Thoracic aorta (tissue), 2 donors: Measurements from ENCODE around the gene MIB2. TPM values are rescaled to one million over a fixed set of nuclear protein-coding genes. Genes with fewer than 3 reads are reported as not detected.
"Not testable (repeated sequence)": the region's sequence is repeated elsewhere in the genome, so short reads cannot be mapped to it uniquely, and the experiment has no call there.

Source experiments
- ATAC-seq: fragments of 150-250 bp; one replicate; pipeline ENCODE4 v1.8.0; 2017; ENCODE audit warnings: low read depth; ENCODE audit not compliant: insufficient number of reproducible peaks, low FRiP score
- DNase-seq: peaks from one replicate; pipeline ENCODE4 v3.0.0-alpha.2; 2020; ENCODE audit warnings: low spot score
- H3K27ac ChIP-seq, 2 donors: fragments of 200-600 bp; sonication (generic); 1 replicate in 1 of 2; 2 replicates in 1 of 2; pipeline ENCODE4 v1.5.1; 2016; ENCODE audit warnings: mild to moderate bottlenecking in 2 of 2, moderate library complexity in 2 of 2
- H3K27me3 ChIP-seq: fragments of 200-600 bp; sonication (generic); replicated peaks from 2 replicates; pipeline ENCODE4 v1.6.0; 2016; ENCODE audit warnings: mild to moderate bottlenecking; ENCODE audit not compliant: insufficient read depth
- H3K36me3 ChIP-seq: fragments of 200-600 bp; sonication (generic); one replicate; pipeline ENCODE4 v1.5.1; 2016
- H3K4me1 ChIP-seq, 2 donors: fragments of 200-600 bp; sonication (generic); 1 replicate in 1 of 2; 2 replicates in 1 of 2; pipeline versions ENCODE4 v1.5.1 to v1.6.0; 2016; ENCODE audit warnings: low read depth in 2 of 2, mild to moderate bottlenecking in 1 of 2; ENCODE audit not compliant: control insufficient read depth in 1 of 2
- H3K4me3 ChIP-seq: fragments of 200-600 bp; sonication (generic); 2 replicates; pipeline ENCODE4 v1.5.1; 2016; ENCODE audit warnings: mild to moderate bottlenecking
- H3K9me3 ChIP-seq: fragments of 200-600 bp; sonication (generic); 2 replicates; pipeline ENCODE4 v1.5.1; 2016
- total RNA-seq, 2 donors: library from RNA; depleted of rRNA; stranded (reverse); fragments of >200 nt; gene quantifications; one replicate each; pipeline versions ENCODE4 v1.1.0 to v1.2.3, GENCODE V29; 2016
- TF ChIP-seq, protein P1 (sequence below): fragments of 200-600 bp; sonication (generic); IDR thresholded peaks from one replicate; pipeline ENCODE4 v1.5.1; 2019; ENCODE audit warnings: antibody characterized with exemption

MIB2 gene
- total RNA-seq, 2 donors from 2014 or later, result 48.6 to 102 TPM

DNA sequence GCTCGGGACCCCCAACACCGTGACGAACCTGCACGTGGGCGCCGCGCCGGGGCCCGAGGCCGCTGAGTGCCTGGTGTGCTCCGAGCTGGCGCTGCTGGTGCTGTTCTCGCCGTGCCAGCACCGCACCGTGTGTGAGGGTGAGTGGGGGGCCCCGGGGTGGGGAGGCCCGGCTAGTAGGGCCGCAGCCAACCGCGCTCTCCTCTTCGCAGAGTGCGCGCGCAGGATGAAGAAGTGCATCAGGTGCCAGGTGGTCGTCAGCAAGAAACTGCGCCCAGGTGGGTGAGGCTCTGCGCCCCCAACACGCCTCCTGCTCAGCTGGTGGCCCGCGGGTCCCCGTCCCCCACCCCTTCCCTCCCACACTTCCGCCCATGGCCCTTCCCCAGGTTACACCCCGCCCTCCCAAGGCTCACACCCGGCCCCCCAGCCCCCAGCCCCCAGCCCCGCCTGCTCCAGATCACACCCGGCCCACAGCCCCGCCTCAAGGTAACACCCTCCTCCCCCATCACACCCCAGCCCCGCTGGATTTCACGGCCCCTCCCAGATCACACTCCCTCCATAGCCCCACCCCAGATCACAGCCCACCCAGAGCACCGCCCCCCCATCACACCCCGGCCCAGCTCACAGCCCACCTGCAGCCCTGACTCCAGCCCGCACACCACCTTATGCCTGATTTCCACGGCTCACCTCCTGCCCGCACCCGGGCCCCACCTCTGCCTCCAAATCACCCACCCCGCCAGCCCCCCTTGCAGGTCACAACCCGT is 14.3 kb downstream of the MIB2 start:
- Histone ChIP-seq H3K9me3 (no peaks in the 10 kb centered on the region), H3K4me3 (peak overlapping the region; percentile 31), H3K36me3 (peaks cover 3% of the 10 kb centered on the region), H3K4me1 (peaks cover 6 to 13% of the 10 kb centered on the region in 2 donors), H3K27me3 (no peaks in the 10 kb centered on the region), H3K27ac (no peak overlapping the region)
- DNase-seq (no peak), ATAC-seq (no peak)
- TF ChIP-seq, protein P1, sequence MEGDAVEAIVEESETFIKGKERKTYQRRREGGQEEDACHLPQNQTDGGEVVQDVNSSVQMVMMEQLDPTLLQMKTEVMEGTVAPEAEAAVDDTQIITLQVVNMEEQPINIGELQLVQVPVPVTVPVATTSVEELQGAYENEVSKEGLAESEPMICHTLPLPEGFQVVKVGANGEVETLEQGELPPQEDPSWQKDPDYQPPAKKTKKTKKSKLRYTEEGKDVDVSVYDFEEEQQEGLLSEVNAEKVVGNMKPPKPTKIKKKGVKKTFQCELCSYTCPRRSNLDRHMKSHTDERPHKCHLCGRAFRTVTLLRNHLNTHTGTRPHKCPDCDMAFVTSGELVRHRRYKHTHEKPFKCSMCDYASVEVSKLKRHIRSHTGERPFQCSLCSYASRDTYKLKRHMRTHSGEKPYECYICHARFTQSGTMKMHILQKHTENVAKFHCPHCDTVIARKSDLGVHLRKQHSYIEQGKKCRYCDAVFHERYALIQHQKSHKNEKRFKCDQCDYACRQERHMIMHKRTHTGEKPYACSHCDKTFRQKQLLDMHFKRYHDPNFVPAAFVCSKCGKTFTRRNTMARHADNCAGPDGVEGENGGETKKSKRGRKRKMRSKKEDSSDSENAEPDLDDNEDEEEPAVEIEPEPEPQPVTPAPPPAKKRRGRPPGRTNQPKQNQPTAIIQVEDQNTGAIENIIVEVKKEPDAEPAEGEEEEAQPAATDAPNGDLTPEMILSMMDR, result no peak

DNA sequence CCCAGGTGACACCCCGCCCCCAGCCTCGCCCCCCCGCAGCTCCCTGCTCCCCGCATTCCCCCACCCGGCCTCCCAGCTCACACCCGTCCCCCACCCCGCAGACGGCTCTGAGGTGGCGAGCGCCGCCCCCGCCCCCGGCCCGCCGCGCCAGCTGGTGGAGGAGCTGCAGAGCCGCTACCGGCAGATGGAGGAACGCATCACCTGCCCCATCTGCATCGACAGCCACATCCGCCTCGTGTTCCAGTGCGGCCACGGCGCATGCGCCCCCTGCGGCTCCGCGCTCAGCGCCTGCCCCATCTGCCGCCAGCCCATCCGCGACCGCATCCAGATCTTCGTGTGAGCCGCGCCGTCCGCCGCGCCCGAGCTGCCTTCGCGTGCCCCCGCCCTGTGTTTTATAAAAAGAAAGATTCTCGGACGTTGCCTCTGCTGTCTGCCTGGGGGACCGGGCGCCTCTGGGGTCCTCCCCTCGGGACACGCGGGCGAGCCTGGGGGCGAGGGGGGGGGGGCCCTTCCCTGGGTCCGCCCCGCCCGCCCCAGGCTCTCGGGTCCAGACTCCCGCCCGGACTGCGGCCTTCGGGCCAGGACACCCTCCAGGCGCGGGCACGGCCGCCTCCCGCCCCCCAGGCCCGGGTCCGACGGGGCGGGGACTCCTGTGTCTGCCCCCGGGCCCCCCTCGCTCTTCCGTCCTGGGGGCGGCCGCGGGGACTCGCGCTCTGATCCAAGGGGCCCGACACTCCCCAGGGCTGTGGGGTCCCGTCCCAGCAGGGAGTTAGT is 15.1 kb downstream of the MIB2 start:
- ATAC-seq, result peak; percentile 11
- Histone ChIP-seq H3K4me1 (peaks cover 6 to 13% of the 10 kb centered on the region in 2 donors), H3K27ac (peak overlapping the region; percentile 70 to 87), H3K27me3 (no peaks in the 10 kb centered on the region), H3K36me3 (peaks cover 3% of the 10 kb centered on the region), H3K9me3 (no peaks in the 10 kb centered on the region), H3K4me3 (peak overlapping the region; percentile 74)
- no peak for DNase-seq
- TF ChIP-seq, protein P1, result no peak

DNA sequence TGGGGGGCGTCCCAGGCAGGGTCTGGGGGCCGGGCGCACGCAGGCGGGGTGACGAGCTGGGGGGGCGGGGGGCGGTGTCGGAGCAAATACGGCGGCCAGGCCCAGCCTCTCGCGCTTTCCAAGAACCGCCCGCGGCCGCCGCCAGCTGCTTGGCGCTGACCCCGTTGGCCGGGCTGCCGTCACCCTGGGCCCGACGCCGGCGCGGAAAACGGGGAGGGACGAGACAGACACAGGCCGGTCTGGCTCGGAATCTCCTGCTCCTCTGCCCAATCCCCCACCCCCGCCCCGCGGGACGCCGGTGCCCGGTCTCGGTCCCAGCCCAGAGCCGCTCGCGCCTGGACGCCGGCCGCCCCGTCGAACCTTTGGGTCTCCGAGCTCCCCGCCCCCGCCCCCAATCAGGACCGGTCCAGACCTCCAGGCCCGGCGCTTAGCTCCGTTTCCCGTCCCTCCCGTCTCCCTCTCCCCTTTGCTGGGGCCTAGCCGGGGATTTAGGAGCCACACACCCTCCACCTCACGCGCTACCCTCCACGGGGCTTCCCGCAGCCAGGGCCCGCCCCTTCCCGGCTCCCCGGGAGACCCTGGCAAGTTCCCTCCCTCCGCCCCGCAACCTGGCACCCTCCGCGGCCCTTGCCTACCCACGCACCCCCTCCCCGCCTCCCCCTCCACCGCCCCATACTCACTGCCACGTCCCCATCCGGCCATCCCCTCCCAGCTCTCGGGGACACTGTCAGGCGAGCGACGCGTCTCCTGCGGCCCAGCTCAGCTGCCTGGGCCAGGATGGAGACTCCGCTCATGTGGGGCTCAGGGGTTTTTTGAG is 15.9 kb downstream of the MIB2 start:
- Histone ChIP-seq H3K36me3 (peaks cover 3% of the 10 kb centered on the region), H3K27ac (peak overlapping the region; percentile 70 to 87), H3K4me1 (peaks cover 6 to 13% of the 10 kb centered on the region in 2 donors), H3K4me3 (peak overlapping the region; percentile 74), H3K9me3 (no peaks in the 10 kb centered on the region), H3K27me3 (no peaks in the 10 kb centered on the region)
- TF ChIP-seq, protein P1, result no peak
- ATAC-seq, result peak; percentile 59
- no peak for DNase-seq

DNA sequence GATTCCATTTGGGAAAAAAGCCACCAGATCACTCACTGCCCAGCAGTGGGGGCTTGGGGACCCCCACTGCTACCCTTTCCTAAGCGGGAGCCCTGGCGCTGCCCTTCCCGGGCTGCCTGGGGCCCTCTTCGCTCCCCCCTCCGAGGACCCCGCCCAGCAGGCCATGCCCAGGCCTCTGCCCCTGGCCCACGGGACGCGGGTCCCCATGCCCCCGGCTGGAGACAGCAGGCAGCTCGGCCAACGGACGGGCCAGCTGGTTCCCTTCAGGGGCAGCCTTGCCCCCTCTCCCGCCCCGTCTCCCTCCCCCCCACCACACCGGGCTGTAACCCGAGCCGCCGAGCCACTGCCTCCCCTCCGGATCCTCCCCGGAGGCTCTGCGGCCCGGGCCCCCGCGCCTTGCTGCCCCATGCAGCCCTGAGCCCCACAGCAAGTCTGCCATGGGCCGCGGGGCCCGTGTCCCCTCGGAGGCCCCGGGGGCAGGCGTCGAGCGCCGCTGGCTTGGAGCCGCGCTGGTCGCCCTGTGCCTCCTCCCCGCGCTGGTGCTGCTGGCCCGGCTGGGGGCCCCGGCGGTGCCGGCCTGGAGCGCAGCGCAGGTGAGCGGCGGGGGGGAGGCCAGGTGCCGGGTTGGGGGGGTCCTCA is 16.6 kb downstream of the MIB2 start, which contains the start of gene MMP23B:
Gene MMP23B, plus strand, starts transcription at position 392 of the 639 bp plus-strand sequence. Its CDS starts 46 bp downstream, at position 438.
- DNase-seq (no peak), ATAC-seq (no peak)
- Histone ChIP-seq H3K4me3 (peak within 1 kb of the TSS; percentile 74), H3K9me3 (no peaks in the 10 kb centered on the region), H3K27me3 (no peaks in the 10 kb centered on the region), H3K4me1 (peaks cover 6 to 13% of the 10 kb centered on the region in 2 donors), H3K36me3 (peaks cover 3% of the 10 kb centered on the region), H3K27ac (peak within 1 kb of the TSS; percentile 70 to 87)
- TF ChIP-seq, protein P1, result no peak

DNA sequence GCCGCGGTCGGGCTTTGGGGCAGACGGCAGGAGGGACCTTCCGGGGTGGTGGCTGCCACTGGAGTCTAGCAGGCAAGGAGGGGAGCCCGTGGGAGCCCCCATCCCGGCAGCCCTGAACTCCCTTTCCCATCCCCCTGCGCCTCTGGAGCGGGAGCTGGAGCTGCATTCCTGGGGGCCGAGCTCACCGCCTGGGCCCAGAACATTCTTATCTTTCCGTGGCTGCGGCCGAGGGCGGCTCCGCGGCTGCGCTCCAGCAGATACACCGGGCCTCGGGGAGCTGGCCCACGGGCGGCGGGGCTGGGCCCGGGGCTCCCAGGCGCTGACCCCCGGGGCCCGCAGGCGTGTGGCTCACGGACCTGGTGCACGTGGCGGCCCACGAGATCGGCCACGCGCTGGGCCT is 18.1 kb downstream of the MIB2 start:
- DNase-seq, ATAC-seq, H3K9me3 ChIP-seq: not testable (repeated sequence)

DNA sequence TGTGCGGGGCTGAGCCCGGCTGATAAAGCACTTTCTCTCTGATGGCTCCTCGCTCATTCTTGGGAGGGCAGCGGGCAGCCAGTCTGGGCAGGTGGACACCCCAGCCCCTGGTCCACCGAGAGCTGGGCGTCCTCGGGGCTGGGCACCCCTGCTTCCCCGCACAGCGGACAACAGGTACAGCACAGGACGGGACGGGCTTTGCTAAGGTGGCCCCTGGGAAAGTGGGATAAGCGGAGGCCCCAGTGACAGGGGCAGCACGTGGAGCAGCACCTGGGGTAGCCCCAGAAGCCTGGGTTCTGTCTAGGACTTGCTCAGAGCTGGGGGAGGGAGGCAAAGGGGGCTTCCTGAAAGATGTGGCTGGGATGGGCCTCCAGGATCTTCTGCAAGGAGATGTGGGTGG is 19.3 kb downstream of the MIB2 start:
- H3K4me1 ChIP-seq, result peaks cover 6 to 13% of the 10 kb centered on the region in 2 donors
- not testable (repeated sequence) for DNase-seq, H3K27me3 ChIP-seq, H3K27ac ChIP-seq, H3K9me3 ChIP-seq, ATAC-seq, H3K36me3 ChIP-seq, H3K4me3 ChIP-seq

More for the DNA sequence above, 18.1 kb downstream of the MIB2 start:
- H3K4me1 ChIP-seq, result peaks cover 6 to 13% of the 10 kb centered on the region in 2 donors
- not testable (repeated sequence) for H3K4me3 ChIP-seq, H3K27me3 ChIP-seq, H3K27ac ChIP-seq, H3K36me3 ChIP-seq

DNA sequence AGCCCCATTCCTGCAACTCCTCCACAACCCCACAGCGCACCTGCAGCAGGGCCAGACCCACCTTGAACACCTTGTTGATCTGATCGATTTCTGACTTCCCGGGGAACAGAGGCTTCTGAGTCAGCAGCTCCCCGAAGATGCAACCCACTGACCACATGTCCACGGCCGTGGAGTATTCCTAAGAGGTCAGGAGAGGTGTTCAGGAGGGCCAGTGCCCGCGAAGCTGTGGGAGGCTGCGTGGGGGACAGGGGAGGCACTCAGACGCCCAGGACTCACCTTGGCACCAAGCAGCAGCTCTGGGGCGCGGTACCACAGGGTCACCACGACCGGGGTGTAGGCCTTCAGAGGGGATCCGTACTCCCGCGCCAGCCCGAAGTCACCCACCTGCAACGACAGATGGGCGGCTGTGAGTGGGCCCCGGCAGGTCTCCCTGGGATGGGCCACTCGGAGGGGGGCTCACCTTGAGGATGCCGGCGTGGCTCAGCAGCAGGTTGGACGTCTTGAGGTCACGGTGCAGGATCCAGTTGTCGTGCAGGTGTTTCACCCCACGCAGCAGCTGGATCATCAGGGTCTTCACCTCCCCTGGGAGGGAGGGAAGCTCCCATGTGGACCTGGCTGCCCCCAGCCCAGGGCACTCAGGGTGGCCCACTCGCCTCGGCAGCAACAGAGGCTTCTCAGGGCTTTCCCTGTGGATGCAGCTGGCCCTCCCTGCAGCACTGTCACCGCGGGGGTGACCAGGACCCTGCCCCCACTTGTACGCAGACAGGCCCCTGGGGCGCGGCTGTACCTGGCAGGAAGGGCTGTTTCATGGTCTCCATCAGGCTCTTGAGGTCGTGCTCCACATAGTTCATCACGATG is 21.6 kb downstream of the MIB2 start:
- H3K4me3 ChIP-seq, ATAC-seq, H3K4me1 ChIP-seq, H3K27ac ChIP-seq, H3K27me3 ChIP-seq, H3K9me3 ChIP-seq, DNase-seq: not testable (repeated sequence)
- H3K36me3 ChIP-seq, result peaks cover 10% of the 10 kb centered on the region
